Measurements from ENCODE around the gene OR1J2. TPM values are rescaled to one million over a fixed set of nuclear protein-coding genes. Genes with fewer than 3 reads are reported as not detected.

Gene OR1J2
- not detected for total RNA-seq
- under 1 TPM in 1 of 2 donors, not detected in 1; 0.12 TPM for polyA plus RNA-seq

- Histone ChIP-seq H3K27me3 (no peaks in the 10 kb centered on the region), H3K9me3 (no peaks in the 10 kb centered on the region), H3K36me3 (no peaks in the 10 kb centered on the region), H3K27ac (no peak within 1 kb of the TSS), H3K4me1 (no peaks in the 10 kb centered on the region), H3K4me3 (no peak within 1 kb of the TSS)
- no peak for TF ChIP-seq CTCF (IDR thresholded peaks at IDR 0.05)
- intact Hi-C loops (cut with DNase I), result no loop called here
- no peak for ATAC-seq
- no peak for DNase-seq
- WGBS, 2 donors, result 61 to 75% methylated on average over 6 of the region's 6 CpGs
- FAIRE-seq, result no peak
Measured at GRCh38 chr9:122510502-122510901, at the start of gene OR1J2. OR1J2 (plus strand) TSS chr9:122510802; CDS start chr9:122510802, 0 bp downstream.

DNA sequence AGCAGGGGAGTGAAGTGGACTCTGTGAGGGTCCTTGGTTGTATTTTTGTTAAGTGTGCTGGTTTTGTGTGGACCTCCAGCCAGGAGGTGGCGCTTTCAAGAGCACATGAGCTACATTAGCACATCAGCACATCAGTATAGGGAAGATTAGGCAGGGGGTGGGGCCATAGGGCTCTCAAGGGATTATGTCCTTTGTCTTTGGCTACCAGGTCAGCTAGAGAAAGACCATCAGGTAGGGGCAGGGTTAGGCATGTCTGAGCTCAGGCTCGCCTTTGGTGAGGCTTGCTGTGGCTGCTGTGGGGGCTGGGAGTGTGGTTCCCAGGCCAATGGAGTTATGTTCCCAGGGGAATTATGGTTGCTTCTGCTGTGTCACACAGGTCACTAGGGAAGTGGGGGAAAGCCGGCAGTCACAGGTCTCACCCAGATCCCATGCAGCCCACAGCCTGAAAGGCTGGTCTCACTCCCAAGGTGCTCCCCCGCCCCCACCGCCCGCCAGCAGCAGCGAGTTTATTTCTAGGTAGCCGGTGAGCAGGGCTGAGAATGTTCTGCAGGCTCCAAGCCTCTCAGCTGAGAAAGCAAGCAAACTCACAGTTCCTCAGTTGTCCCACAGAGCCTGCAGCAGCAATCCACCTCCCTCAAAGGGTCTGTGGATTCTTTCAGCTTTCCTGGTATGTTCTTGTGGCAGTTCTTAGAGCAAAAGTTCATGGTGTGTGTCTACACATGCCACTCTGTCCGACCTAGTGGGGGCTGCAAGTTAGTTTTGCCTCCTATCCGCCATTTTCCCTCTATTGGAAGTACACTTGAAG, 46.6 kb upstream of the OR1J2 start:
- no peaks in the 10 kb centered on the region for H3K9me3 ChIP-seq
- ATAC-seq (peak in 1 of 4 donors; percentile 38), DNase-seq (no peak), FAIRE-seq (no peak)
- no peaks in the 10 kb centered on the region for H3K27me3 ChIP-seq
- no peak overlapping the region for H3K27ac ChIP-seq
- intact Hi-C loops (cut with DNase I), result loop anchor here in 1 of 3 donors (10.0 kb wide), 1 partner anchor 531 kb away; no protein-coding TSS in a partner anchor
- TF ChIP-seq CTCF (IDR thresholded peaks at IDR 0.05), result no peak
- H3K4me1 ChIP-seq, result peaks cover 0 to 5% (median 0%) of the 10 kb centered on the region in 3 donors
- no peaks in the 10 kb centered on the region for H3K36me3 ChIP-seq
- H3K4me3 ChIP-seq, result peak overlapping the region in 1 of 4 donors; percentile 28
- WGBS, 2 donors, result 65 to 74% methylated on average over 10 of the region's 10 CpGs

- 9 to 11% methylated on average over 10 of the region's 10 CpGs for WGBS, 2 donors
- Histone ChIP-seq H3K27me3 (no peaks in the 10 kb centered on the region), H3K4me1 (peaks cover 0 to 5% (median 0%) of the 10 kb centered on the region in 3 donors), H3K27ac (no peak overlapping the region), H3K36me3 (no peaks in the 10 kb centered on the region), H3K4me3 (peak overlapping the region in 3 of 4 donors; percentile 5 to 28 (median 13)), H3K9me3 (no peaks in the 10 kb centered on the region)
- FAIRE-seq (peak; percentile 86), DNase-seq (peak in 5 of 6 donors; percentile 57 to 88 (median 82)), ATAC-seq (peak; percentile 94 to 99 (median 98))
- peak; percentile 60 to 80 (median 74) for TF ChIP-seq CTCF (IDR thresholded peaks at IDR 0.05)
- intact Hi-C loops (cut with DNase I), result loop anchor here in 2 of 3 donors (5.0 to 10.0 kb wide), 2 partner anchors 347 to 530 kb away; no protein-coding TSS in a partner anchor
Measured at GRCh38 chr9:122464633-122465567, 45.7 kb upstream of the OR1J2 start.

- Histone ChIP-seq H3K27ac (no peak overlapping the region), H3K36me3 (no peaks in the 10 kb centered on the region), H3K4me3 (no peak overlapping the region), H3K9me3 (no peaks in the 10 kb centered on the region), H3K4me1 (peaks cover 0 to 5% (median 0%) of the 10 kb centered on the region in 3 donors), H3K27me3 (no peaks in the 10 kb centered on the region)
- DNase-seq, result no peak
- no peak for FAIRE-seq
- no peak for ATAC-seq
- no peak for TF ChIP-seq CTCF (IDR thresholded peaks at IDR 0.05)
- whole genome bisulfite sequencing, 2 donors, result 59 to 73% methylated on average over 3 of the region's 3 CpGs
- intact Hi-C loops (cut with DNase I), result loop anchor here in 2 of 3 donors (5.0 to 10.0 kb wide), 2 partner anchors 346 to 528 kb away; no protein-coding TSS in a partner anchor
Measured at GRCh38 chr9:122466456-122466855, 44.1 kb upstream of the OR1J2 start.

Measured in pancreas (tissue), 10 donors.